ENCODE results near the gene YBX3.

YBX3 gene

GRCh38 chr12:10722905-10723746 lies at the start of gene YBX3:
Gene YBX3 (minus strand): TSS chr12:10723323. CDS start chr12:10723111, 212 bp downstream.
- TF ChIP-seq FOXM1 (IDR thresholded peaks at IDR 0.05; ENCODE audit: borderline replicate concordance, low read depth) (no peak), CEBPB (IDR thresholded peaks at IDR 0.05) (no peak), CREB1 (IDR thresholded peaks at IDR 0.05; ENCODE audit: low read depth) (no peak), EGR1 (IDR thresholded peaks at IDR 0.05) (no peak), MAX (IDR thresholded peaks at IDR 0.05) (peak; percentile 41; the same call in 1 of the 2 replicates), TAF1 (IDR thresholded peaks at IDR 0.05; ENCODE audit: low read depth) (peak; percentile 78; the same call in 1 of the 2 replicates), RAD21 (IDR thresholded peaks at IDR 0.05; ENCODE audit: low read depth) (no peak), TCF12 (IDR thresholded peaks at IDR 0.05; ENCODE audit: low read depth) (no peak), YY1 (IDR thresholded peaks at IDR 0.05; ENCODE audit: low read depth) (peak; percentile 83), REST (IDR thresholded peaks at IDR 0.05; ENCODE audit: low read depth) (no peak), USF1 (IDR thresholded peaks at IDR 0.05) (no peak), ZBTB7A (IDR thresholded peaks at IDR 0.05; ENCODE audit: low read depth) (peak; percentile 8; the same call in 1 of the 2 replicates), EP300 (IDR thresholded peaks at IDR 0.05; ENCODE audit: borderline replicate concordance) (no peak), NFIC (IDR thresholded peaks at IDR 0.05) (peak; percentile 63), TEAD4 (IDR thresholded peaks at IDR 0.05) (no peak)

- TF ChIP-seq FOXM1 (IDR thresholded peaks at IDR 0.05; ENCODE audit: borderline replicate concordance, low read depth), result no peak
- TF ChIP-seq RAD21 (IDR thresholded peaks at IDR 0.05; ENCODE audit: low read depth), result peak; percentile 92
- no peak for TF ChIP-seq CEBPB (IDR thresholded peaks at IDR 0.05)
Observed at GRCh38 chr12:10771132-10771733, 48.1 kb upstream of the YBX3 start.

- TF ChIP-seq RAD21 (IDR thresholded peaks at IDR 0.05; ENCODE audit: low read depth), result no peak
- TF ChIP-seq MAX (IDR thresholded peaks at IDR 0.05), result no peak
- TF ChIP-seq NFIC (IDR thresholded peaks at IDR 0.05), result no peak
- TF ChIP-seq CREB1 (IDR thresholded peaks at IDR 0.05; ENCODE audit: low read depth), result no peak
- TF ChIP-seq REST (IDR thresholded peaks at IDR 0.05; ENCODE audit: low read depth), result no peak
- TF ChIP-seq YY1 (IDR thresholded peaks at IDR 0.05; ENCODE audit: low read depth), result no peak
- no peak for TF ChIP-seq FOXM1 (IDR thresholded peaks at IDR 0.05; ENCODE audit: borderline replicate concordance, low read depth)
- no peak for TF ChIP-seq ZBTB7A (IDR thresholded peaks at IDR 0.05; ENCODE audit: low read depth)
- TF ChIP-seq EP300 (IDR thresholded peaks at IDR 0.05; ENCODE audit: borderline replicate concordance), result no peak
- no peak for TF ChIP-seq TEAD4 (IDR thresholded peaks at IDR 0.05)
- no peak for TF ChIP-seq CEBPB (IDR thresholded peaks at IDR 0.05)
Observed at GRCh38 chr12:10759657-10760056, 36.5 kb upstream of the YBX3 start.

- TF ChIP-seq ZBTB7A (IDR thresholded peaks at IDR 0.05; ENCODE audit: low read depth) (no peak), YY1 (IDR thresholded peaks at IDR 0.05; ENCODE audit: low read depth) (no peak), TEAD4 (IDR thresholded peaks at IDR 0.05) (no peak), FOXM1 (IDR thresholded peaks at IDR 0.05; ENCODE audit: borderline replicate concordance, low read depth) (no peak), RAD21 (IDR thresholded peaks at IDR 0.05; ENCODE audit: low read depth) (no peak), MAX (IDR thresholded peaks at IDR 0.05) (no peak), TAF1 (IDR thresholded peaks at IDR 0.05; ENCODE audit: low read depth) (no peak), CREB1 (IDR thresholded peaks at IDR 0.05; ENCODE audit: low read depth) (no peak), EGR1 (IDR thresholded peaks at IDR 0.05) (no peak), USF1 (IDR thresholded peaks at IDR 0.05) (no peak), CEBPB (IDR thresholded peaks at IDR 0.05) (no peak), EP300 (IDR thresholded peaks at IDR 0.05; ENCODE audit: borderline replicate concordance) (no peak), NFIC (IDR thresholded peaks at IDR 0.05) (no peak), TCF12 (IDR thresholded peaks at IDR 0.05; ENCODE audit: low read depth) (no peak), REST (IDR thresholded peaks at IDR 0.05; ENCODE audit: low read depth) (no peak)
Observed at GRCh38 chr12:10756194-10756593, 33.1 kb upstream of the YBX3 start.
